HepG2 (cell line): ENCODE measurements around the gene PTK7. TPM values are rescaled to one million over a fixed set of nuclear protein-coding genes. Genes with fewer than 3 reads are reported as not detected.
A peak's percentile ranks its signal among the peaks of the same experiment; 100 is the strongest.

Experiments
- ARHGAP35 ChIP-seq: sonication (generic); formaldehyde crosslinking; IDR thresholded peaks from 2 replicates; pipeline ENCODE4 v1.9.0; 2022; ENCODE audit warnings: mild to moderate bottlenecking, inconsistent platforms, moderate library complexity, missing genetic modification reagents, borderline replicate concordance
- ARID2 ChIP-seq: sonication (generic); formaldehyde crosslinking; IDR thresholded peaks from 2 replicates; pipeline ENCODE4 v1.8.1; 2022; ENCODE audit warnings: mild to moderate bottlenecking, missing genetic modification reagents, borderline replicate concordance
- MTA1 ChIP-seq: sonication (generic); formaldehyde crosslinking; IDR thresholded peaks from 2 replicates; pipeline ENCODE4 v1.4.0; 2020; ENCODE audit warnings: missing genetic modification reagents, mild to moderate bottlenecking, borderline replicate concordance
- NFE2L1 ChIP-seq: sonication (generic); formaldehyde crosslinking; IDR thresholded peaks from 2 replicates; pipeline ENCODE4 v1.4.0; 2020; ENCODE audit warnings: missing genetic modification reagents, mild to moderate bottlenecking, borderline replicate concordance
- RAD51 ChIP-seq: fragments of 450-650 bp; IDR thresholded peaks from 2 replicates; pipeline ENCODE4 v1.6.1; 2016; ENCODE audit warnings: borderline replicate concordance
- STAG1 ChIP-seq: sonication (generic); formaldehyde crosslinking; IDR thresholded peaks from 2 replicates; pipeline ENCODE4 v1.4.0; 2020; ENCODE audit warnings: missing genetic modification reagents
- ZKSCAN1 ChIP-seq: fragments of 150-350 bp; IDR thresholded peaks from 2 replicates; pipeline ENCODE4 v1.6.1; 2014; ENCODE audit warnings: low read length
- ZNF260 ChIP-seq: sonication (generic); formaldehyde crosslinking; IDR thresholded peaks from 2 replicates; pipeline ENCODE4 v1.4.0; 2020; ENCODE audit warnings: missing genetic modification reagents, low read depth, mild to moderate bottlenecking, borderline replicate concordance
- ZNF432 ChIP-seq: sonication (generic); formaldehyde crosslinking; IDR thresholded peaks from 2 replicates; pipeline ENCODE4 v1.5.0; 2020; ENCODE audit warnings: missing genetic modification reagents, mild to moderate bottlenecking, borderline replicate concordance
- ZNF674 ChIP-seq: sonication (generic); formaldehyde crosslinking; IDR thresholded peaks from 2 replicates; pipeline ENCODE4 v1.5.0; 2020; ENCODE audit warnings: low read depth, mild to moderate bottlenecking, missing genetic modification reagents
- polyA plus RNA-seq, 8 experiments: library from polyadenylated mRNA; depleted of rRNA in 3 of 8; stranded (reverse) in 7 of 8; unstranded in 1 of 8; fragments of >200 nt; fragmentation: Illumina TruSeq in 4 of 8; extraction: Trizol in 4 of 8; gene quantifications; 2 replicates each; pipeline versions ENCODE4 v1.2.1 to v1.2.3, GENCODE V29; 2011 to 2016; ENCODE audit warnings: low read depth in 4 of 8, missing spikeins in 1 of 8, mixed read lengths in 1 of 8; ENCODE audit not compliant: insufficient read depth in 1 of 8
- total RNA-seq, 5 experiments: library from RNA; depleted of rRNA; stranded (reverse); fragments of >200 nt; fragmentation: Illumina TruSeq; extraction: Trizol; gene quantifications; 2 replicates each; pipeline ENCODE4 v1.2.3, GENCODE V29; 2016; ENCODE audit warnings: low read depth in 1 of 5
- TF ChIP-seq, protein P1 (sequence below): sonication (generic); formaldehyde crosslinking; IDR thresholded peaks from 2 replicates; pipeline ENCODE4 v1.4.0; 2020; ENCODE audit warnings: mild to moderate bottlenecking, missing genetic modification reagents
- TF ChIP-seq, protein P2 (sequence below): sonication (generic); formaldehyde crosslinking; conservative IDR thresholded peaks from 2 replicates; pipeline ENCODE4 v1.8.0; 2022; ENCODE audit warnings: low read depth, missing genetic modification reagents
- TF ChIP-seq, protein P3 (sequence below): IDR thresholded peaks from 2 replicates; pipeline ENCODE4 v1.6.1; 2016; ENCODE audit warnings: missing biosample characterization, missing genetic modification reagents, low read depth
- TF ChIP-seq, protein P4 (sequence below): sonication (generic); formaldehyde crosslinking; IDR thresholded peaks from 2 replicates; pipeline ENCODE4 v1.5.0; 2020; ENCODE audit warnings: missing genetic modification reagents, mild to moderate bottlenecking, borderline replicate concordance
- TF ChIP-seq, protein P5 (sequence below): IDR thresholded peaks from 2 replicates; pipeline ENCODE4 v1.6.1; 2016

PTK7 gene
- total and polyA plus RNA-seq, 2 of the 13 experiments (the other 11 are each of a cell fraction or from before 2014, with no cell fraction given) = 98.5 to 99.8 TPM

DNA sequence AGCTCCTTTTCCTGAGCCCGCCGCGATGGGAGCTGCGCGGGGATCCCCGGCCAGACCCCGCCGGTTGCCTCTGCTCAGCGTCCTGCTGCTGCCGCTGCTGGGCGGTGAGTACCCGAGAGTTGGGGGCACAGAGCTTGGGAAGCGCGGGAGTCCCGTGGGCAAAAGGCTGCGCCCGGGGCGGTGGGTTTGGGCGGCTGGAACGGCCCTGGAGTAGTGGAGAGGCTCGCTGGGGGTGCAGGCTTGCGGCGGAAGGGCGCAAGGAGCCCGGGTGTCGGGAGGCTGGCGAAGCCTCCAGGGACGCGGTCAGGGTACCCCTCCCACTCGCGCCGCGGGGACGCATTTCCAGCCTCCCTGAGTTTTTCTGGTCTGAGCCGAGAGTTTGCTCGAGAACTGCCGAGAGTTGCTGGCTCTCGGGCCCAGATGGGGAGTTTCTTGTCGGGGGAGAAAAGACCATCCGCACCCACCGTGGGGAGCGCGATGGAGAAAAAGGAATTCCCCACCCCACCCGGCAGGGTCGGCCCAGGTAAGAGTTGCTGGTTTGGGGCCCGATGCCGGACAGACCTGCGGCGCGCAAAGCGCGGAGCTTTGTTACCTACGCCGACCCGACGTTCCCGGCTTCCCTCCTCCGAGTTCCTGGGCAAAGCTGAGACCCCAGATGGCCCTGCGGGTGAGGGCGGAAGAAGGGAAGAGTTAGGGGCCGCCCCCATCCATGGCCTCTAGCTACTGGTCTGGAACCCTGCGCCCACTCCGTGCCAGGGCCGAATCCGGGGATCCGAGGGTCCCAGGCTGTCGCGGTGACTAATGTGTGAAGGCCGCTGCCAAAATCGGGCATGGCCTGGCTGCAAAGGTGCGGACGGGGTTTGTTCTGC, 584 bp downstream of the PTK7 start (continued):
- TF ChIP-seq, protein P1, sequence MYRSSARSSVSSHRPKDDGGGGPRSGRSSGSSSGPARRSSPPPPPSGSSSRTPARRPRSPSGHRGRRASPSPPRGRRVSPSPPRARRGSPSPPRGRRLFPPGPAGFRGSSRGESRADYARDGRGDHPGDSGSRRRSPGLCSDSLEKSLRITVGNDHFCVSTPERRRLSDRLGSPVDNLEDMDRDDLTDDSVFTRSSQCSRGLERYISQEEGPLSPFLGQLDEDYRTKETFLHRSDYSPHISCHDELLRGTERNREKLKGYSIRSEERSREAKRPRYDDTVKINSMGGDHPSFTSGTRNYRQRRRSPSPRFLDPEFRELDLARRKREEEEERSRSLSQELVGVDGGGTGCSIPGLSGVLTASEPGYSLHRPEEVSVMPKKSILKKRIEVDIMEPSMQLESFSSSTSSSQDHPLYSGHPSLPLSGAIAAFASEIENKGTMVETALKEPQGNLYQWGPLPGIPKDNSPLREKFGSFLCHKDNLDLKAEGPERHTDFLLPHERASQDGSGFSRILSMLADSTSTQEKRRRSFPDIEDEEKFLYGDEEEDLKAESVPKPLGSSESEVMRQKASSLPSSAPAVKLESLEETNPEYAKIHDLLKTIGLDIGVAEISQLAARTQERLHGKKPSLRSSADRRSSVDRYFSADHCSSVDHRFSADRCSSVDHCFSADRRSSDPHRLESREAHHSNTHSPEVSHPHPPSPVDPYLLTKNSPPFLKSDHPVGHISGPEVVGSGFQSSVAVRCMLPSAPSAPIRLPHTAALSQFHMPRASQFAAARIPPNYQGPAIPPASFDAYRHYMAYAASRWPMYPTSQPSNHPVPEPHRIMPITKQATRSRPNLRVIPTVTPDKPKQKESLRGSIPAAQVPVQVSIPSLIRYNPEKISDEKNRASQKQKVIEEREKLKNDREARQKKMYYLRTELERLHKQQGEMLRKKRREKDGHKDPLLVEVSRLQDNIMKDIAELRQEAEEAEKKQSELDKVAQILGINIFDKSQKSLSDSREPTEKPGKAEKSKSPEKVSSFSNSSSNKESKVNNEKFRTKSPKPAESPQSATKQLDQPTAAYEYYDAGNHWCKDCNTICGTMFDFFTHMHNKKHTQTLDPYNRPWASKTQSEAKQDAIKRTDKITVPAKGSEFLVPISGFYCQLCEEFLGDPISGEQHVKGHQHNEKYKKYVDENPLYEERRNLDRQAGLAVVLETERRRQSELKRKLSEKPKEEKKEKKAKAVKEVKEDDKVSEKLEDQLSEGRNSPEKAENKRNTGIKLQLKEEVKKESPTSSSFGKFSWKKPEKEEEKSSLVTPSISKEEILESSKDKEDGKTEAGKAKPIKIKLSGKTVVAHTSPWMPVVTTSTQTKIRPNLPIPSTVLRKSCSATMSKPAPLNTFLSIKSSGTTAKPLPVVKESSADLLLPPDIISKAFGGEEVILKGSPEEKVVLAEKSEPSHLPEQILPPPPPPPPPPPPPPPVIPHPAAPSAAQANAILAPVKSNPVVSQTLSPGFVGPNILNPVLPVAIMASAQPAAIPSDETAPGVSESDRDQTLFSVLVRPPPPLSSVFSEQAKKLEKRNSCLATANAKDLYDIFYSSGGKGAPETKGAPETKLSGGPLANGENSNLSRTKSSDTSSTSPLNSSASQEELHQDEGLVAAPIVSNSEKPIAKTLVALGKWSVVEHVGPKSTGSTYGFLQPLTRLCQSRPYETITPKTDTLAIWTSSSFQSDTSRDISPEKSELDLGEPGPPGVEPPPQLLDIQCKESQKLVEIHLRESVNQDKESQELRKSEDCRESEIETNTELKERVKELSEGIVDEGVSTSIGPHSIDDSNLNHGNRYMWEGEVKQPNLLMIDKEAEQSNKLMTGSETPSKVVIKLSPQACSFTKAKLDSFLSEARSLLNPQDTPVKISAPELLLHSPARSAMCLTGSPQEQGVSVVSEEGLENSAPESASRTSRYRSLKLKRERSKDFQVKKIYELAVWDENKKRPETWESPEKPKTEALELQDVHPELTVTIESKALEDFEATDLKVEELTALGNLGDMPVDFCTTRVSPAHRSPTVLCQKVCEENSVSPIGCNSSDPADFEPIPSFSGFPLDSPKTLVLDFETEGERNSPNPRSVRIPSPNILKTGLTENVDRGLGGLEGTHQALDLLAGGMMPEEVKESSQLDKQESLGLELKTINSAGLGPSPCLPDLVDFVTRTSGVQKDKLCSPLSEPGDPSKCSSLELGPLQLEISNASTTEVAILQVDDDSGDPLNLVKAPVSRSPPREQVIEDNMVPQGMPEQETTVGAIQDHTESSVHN (CRISPR knock-in tag) = no peak
- no peak for TF ChIP-seq ZNF260 (CRISPR knock-in tag)
- no peak for TF ChIP-seq NFE2L1 (CRISPR knock-in tag)
- TF ChIP-seq ZNF674 (CRISPR knock-in tag) = no peak
- TF ChIP-seq, protein P2, sequence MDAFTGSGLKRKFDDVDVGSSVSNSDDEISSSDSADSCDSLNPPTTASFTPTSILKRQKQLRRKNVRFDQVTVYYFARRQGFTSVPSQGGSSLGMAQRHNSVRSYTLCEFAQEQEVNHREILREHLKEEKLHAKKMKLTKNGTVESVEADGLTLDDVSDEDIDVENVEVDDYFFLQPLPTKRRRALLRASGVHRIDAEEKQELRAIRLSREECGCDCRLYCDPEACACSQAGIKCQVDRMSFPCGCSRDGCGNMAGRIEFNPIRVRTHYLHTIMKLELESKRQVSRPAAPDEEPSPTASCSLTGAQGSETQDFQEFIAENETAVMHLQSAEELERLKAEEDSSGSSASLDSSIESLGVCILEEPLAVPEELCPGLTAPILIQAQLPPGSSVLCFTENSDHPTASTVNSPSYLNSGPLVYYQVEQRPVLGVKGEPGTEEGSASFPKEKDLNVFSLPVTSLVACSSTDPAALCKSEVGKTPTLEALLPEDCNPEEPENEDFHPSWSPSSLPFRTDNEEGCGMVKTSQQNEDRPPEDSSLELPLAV (CRISPR knock-in tag) = no peak
- no peak for TF ChIP-seq RAD51
- peak; percentile 60; the same call in 1 of the 2 replicates for TF ChIP-seq ARID2 (CRISPR knock-in tag)
- 0 out of 2 replicates have a peak, but pooled peaks have one; percentile 20 for TF ChIP-seq STAG1 (CRISPR knock-in tag)
- TF ChIP-seq, protein P3, sequence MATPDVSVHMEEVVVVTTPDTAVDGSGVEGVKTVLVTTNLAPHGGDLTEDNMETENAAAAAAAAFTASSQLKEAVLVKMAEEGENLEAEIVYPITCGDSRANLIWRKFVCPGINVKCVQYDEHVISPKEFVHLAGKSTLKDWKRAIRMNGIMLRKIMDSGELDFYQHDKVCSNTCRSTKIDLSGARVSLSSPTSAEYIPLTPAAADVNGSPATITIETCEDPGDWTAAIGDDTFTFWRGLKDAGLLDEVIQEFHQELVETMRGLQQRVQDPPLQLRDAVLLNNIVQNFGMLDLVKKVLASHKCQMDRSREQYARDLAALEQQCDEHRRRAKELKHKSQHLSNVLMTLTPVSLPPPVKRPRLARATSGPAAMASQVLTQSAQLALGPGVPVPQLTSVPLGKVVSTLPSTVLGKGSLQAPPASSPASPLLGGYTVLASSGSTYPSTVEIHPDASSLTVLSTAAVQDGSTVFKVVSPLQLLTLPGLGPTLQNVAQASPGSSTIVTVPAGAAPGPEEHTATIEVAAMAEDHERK (CRISPR knock-in tag) = no peak
- 0 out of 2 replicates have a peak, but pooled peaks have one; percentile 51 for TF ChIP-seq ARHGAP35 (CRISPR knock-in tag)
- TF ChIP-seq MTA1 (CRISPR knock-in tag) = peak; percentile 49; the same call in 1 of the 2 replicates
- no peak for TF ChIP-seq ZKSCAN1
- TF ChIP-seq, protein P4, sequence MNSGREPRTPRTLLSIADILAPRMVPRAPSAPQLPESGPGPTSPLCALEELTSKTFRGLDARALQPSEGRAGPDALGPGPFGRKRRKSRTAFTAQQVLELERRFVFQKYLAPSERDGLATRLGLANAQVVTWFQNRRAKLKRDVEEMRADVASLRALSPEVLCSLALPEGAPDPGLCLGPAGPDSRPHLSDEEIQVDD (CRISPR knock-in tag) = no peak; the same call in 1 of the 2 replicates
- TF ChIP-seq, protein P5, sequence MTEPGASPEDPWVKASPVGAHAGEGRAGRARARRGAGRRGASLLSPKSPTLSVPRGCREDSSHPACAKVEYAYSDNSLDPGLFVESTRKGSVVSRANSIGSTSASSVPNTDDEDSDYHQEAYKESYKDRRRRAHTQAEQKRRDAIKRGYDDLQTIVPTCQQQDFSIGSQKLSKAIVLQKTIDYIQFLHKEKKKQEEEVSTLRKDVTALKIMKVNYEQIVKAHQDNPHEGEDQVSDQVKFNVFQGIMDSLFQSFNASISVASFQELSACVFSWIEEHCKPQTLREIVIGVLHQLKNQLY (CRISPR knock-in tag) = no peak
- no peak for TF ChIP-seq ZNF432 (CRISPR knock-in tag)
